Body of pancreas (tissue), 4 donors: ENCODE results near the gene ARID1B.

ENCODE experiments used
- POLR2A ChIP-seq, 3 donors: fragments of 450-650 bp; IDR thresholded peaks; one replicate each; pipeline ENCODE4 v1.6.1; 2016; ENCODE audit warnings: antibody characterized with exemption in 3 of 3, mild to moderate bottlenecking in 2 of 3
- TF ChIP-seq, protein P1 (sequence below), 7 experiments: fragments of 450-650 bp in 4 of 7; fragments of 200-600 bp in 3 of 7; sonication (generic) in 3 of 7; IDR thresholded peaks; one replicate each; pipeline ENCODE4 v1.5.1; 2016 to 2019; ENCODE audit warnings: antibody characterized with exemption in 7 of 7

DNA sequence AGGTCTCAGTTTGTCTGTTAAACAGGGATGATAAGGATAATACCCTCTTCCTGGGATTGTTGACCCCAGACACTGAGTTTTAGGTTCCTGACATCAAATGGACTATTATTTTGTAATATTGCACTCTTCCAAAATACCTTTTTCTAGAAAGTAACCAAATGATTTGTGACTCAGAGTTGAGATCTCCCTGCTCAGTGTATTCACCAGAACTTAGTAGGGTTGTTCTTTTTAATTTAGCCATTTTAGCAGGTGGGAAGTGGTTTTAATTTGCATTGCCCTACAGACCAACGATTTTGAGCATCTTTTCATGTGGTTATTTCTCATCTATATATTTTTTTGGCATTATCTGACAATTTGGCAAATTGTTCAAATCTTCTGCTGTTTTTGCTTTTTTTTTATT, 471.1 kb downstream of the ARID1B start:
- no peak for TF ChIP-seq POLR2A (IDR thresholded peaks at IDR 0.05)
- TF ChIP-seq, protein P1, sequence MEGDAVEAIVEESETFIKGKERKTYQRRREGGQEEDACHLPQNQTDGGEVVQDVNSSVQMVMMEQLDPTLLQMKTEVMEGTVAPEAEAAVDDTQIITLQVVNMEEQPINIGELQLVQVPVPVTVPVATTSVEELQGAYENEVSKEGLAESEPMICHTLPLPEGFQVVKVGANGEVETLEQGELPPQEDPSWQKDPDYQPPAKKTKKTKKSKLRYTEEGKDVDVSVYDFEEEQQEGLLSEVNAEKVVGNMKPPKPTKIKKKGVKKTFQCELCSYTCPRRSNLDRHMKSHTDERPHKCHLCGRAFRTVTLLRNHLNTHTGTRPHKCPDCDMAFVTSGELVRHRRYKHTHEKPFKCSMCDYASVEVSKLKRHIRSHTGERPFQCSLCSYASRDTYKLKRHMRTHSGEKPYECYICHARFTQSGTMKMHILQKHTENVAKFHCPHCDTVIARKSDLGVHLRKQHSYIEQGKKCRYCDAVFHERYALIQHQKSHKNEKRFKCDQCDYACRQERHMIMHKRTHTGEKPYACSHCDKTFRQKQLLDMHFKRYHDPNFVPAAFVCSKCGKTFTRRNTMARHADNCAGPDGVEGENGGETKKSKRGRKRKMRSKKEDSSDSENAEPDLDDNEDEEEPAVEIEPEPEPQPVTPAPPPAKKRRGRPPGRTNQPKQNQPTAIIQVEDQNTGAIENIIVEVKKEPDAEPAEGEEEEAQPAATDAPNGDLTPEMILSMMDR (IDR thresholded peaks at IDR 0.05), result no peak
